ENCODE data around the gene ST3GAL3.

ST3GAL3 gene

DNA sequence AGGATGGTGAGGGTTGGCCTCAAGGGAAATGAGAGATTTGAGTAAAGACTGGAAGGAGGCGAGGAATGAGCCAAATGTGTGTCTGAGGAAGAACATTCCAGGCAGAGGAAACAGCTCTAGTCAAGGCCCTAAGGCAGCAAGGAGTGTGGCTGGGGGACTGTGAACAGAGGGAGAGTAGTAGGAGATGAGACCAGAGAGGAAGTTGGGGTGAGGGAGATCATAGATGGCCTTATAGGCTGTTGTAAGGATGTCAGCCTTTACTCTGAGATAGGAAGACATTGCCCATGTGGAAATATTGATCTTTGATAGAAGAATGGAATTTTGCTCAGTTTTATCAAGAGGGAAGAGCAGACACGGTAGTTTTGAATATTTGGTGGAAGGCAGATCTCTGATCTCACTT lies 171.1 kb downstream of the ST3GAL3 start:
- no peak for DNase-seq (ENCODE audit: low read depth, low spot score)

DNA sequence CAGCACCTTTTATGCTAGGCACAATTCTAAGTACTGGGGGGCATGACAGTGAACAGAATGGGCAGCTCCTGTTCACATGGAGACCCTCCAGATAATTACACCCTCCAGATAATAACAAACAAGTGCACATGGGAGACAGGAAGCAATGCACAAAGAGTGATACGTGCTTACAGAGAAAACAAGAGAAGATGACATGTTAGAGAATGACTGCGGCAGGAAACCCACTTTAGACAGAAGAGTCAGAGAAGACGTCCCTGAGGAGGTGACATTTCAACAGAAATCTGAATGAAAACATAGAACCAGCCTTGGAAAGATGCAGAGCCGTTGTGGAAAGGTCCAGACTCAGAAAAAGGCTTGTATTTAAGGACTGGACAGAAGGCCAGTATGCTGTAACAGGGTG lies 171.5 kb downstream of the ST3GAL3 start:
- DNase-seq (ENCODE audit: low read depth, low spot score): no peak

DNA sequence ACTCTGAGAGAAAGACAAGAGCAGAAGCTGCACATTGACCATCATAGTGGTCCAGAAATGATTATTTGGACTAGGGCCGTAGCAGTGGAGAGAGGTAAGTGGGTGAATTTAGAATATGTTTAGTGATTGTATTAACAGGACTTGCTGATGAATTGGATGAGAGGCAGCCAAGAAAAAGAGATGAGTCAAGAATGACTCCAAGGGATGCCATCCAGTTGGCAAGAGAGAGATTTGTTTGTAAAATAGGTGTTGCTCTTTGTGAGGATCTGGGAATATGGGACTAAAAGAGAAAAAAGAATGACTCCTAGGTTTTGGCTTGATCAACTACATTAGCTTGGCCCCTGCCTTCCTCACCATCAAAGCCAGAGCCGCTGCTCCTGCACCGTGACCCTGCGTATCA lies 172.1 kb downstream of the ST3GAL3 start:
- no peak for DNase-seq (ENCODE audit: low read depth, low spot score)

DNA sequence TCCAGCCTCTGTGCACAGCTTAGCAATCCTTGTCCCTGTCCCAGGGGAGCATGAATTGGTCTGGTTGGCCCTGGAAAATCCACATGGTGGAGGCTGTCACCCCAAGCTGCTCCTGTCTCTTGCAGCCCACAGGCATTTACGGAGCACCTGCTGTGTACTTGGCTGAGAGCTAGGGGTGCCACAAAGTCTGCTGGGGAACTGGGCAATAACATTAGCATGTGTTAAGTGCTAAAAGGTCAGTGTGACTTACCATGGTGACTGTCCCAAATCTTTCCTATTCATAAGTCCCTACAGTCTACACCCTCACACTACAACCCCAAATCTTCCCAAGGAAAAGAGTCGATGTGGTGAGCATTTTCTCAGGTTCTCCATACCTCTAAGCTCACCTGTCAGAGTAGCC lies 172.7 kb downstream of the ST3GAL3 start:
- no peak for DNase-seq (ENCODE audit: low read depth, low spot score)

DNA sequence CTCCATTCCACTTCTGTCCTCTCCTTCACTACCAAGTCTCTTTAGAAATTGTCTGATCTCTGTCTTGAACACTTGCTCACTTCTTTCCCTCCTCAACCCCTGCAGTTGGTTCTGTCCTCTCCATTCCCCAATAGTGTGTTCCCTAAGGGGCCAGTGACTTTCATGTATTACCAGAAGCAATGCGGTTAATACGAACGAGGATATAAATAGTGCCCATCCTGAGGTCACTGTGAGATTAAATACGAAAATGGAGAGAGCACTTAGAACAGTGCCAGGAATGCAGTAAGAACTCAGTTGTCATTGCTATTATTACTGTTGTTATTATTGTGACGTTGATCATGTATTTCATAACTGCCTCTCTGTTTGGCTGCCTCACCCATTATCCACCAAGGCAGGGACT lies 173.3 kb downstream of the ST3GAL3 start:
- no peak for DNase-seq (ENCODE audit: low read depth, low spot score)

DNA sequence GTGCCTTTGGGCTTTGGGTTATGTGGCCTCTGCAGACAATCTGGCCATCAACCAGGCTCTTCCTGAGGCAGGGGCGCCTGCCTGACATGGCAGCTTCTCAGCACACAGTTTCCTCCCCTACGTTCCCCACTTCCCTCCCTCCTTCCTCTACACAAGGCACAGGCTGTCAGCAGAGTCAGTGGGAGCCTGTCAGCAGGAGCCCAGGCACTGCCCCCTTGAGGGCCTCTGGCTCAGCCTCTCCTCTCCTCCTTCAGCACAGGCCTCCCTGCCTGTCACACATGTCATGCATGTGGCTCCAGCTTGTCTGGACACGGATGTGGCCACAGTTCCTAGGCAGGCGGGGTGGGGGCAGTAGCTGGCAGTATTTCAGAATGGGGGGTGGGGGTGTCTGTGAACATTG lies 174.1 kb downstream of the ST3GAL3 start:
- DNase-seq (ENCODE audit: low read depth, low spot score): no peak

DNA sequence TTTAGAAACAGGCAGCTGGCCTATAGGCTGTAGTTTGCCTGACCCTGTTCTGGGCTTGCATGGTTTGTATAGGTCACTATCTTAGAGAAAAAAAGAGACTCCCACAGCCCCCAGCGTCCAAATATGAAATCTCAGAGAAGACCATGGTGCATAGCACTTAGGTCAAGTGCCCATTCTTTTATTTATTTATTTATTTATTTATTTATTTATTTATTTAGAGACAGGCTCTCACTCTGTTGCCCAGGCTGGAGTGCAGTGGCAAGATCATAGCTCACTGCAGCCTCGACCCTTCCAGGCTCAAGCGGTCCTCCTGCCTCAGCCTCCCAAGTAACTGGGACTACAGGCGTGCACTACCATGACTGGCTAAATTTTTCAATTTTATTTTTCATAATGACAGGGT lies 175.4 kb downstream of the ST3GAL3 start:
- DNase-seq (ENCODE audit: low read depth, low spot score): no peak

DNA sequence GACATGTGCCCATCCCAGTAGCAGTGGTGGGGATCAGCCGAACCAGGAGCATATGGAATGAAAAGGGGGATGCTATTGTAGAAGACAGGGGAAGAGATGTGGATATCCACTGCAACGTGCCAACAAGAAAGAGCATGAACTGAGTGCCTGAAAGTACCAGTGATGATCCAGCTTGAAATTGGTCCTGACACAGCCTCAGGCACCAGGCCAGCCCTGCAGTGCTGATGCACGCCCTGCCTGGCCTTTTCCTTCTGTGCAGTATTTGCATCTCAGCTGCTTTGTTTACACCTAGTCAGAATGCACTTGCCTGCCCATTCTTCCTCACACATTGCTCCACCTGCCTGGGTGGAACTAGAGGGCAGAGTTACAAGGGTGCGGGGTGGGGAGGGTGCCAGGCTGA lies 176.0 kb downstream of the ST3GAL3 start:
- no peak for DNase-seq (ENCODE audit: low read depth, low spot score)

DNA sequence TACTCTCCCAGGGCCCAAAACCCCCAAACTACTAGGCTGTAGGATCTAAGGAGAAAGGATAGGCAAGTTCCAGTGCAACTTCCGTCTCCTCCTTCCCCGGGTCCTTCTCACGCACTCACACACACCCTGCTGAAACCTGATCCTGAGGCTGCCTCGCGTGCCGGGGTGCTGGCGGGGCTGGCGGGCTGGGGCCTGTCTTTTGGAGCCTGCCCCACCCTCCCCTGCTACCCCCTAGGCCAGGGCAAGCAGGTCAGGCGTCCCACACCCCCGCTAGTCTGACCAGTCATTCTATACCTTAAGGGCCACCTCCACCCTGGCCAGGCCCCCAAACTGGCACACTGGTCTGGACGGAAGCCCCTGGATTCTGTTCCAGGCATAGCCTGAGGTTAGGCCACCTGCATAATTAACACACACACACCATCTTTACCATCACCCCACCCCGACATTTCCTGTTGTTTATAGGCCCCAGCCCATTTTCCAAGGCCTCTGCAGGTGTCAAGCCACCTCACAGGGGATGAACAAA lies 178.0 kb downstream of the ST3GAL3 start:
- no peak for DNase-seq (ENCODE audit: low read depth, low spot score)

DNA sequence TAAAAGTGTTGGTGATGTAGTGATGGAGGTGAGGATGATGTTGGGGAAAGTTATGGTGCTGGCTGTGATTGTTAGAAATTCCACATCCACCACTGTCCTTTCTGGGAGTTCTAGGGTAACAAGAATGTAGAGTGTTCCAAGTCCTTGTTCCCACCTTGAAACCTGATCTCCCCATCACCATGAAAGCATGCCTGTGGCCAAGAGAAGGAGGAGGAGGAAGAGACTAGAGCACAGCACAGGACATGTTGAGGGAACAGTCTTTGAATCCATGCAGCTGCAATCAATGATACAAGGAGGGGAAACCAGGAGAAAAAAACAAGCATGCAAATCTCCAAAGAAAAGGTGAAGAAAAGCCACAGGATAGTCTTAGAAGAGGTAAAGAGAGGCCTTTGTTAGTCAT lies 180.4 kb downstream of the ST3GAL3 start:
- DNase-seq (ENCODE audit: low read depth, low spot score): no peak

DNA sequence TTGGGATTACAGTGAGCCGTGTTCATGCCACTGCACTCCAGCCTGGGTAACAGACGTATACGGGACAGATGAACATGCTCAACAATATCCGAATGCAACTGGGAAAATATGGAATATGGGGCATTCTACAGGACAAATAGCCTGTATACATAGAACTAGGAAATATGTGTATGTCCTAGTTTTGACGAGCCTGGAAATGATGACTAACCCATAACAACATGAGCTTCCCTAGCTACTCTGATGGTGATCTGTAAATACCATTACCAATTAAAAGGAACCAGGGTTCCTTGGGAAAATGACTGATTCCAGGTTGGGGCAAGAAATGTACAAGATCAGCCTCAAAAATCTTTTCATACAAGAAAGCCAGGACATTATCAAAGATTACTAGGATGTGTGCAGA lies 183.5 kb downstream of the ST3GAL3 start:
- no peak for DNase-seq (ENCODE audit: low read depth, low spot score)

DNA sequence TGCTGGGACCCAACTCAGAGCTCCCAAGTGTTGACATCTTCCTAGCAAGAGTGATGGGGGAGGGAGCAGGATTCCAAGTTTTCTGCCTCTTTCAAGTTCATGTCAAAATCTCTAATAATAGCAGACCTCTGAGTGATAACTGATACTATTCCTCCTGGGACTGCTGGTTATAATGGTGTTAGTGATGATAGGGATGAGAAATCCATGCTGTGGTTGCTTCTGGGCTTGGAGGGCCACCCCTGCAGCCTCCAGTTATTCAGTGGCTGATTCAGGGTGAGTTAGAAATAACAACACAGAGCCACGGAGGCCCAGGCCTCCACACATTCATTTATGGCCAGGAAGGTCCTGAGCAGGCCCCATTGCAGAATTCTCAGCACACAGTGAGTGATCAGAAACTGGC lies 185.7 kb downstream of the ST3GAL3 start:
- no peak for DNase-seq (ENCODE audit: low read depth, low spot score)

DNA sequence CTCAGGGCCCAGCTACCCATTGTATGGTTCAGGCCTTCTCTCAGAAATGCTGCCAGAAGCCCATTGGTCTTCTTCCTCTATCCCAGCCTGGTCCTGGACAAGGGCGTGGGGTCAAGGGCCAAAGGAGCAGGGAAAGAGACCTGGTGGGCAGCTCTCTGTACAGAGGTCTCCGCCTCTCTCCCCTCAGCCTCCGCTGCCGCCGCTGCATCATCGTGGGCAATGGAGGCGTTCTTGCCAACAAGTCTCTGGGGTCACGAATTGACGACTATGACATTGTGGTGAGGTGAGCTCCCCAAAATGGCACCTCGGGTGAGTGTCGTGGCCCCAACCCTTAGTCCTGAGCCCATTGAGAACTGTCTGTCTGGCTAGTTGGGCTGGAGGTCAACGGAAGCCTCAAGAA lies 191.6 kb downstream of the ST3GAL3 start:
- no peak for DNase-seq (ENCODE audit: low read depth, low spot score)

DNA sequence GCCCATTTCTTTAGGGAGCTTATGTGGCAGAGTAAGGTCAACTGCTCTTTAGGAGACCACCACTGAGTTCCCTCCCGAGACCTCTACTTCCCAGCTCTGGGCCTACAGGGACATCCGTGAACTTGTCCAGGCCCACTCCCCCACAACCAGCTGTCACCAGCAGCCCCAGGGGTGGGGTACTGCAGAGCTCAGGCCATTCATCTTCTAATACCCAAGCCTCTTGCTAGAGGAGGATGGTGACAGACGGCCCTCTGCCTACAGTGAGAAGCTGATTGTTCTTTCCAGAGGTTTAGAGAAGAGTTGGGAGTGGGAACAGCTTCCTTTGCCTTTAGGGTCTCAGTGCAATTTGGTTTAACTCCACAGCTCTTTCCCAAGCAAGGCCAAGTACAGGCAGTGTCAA lies 193.1 kb downstream of the ST3GAL3 start:
- DNase-seq (ENCODE audit: low read depth, low spot score): no peak

DNA sequence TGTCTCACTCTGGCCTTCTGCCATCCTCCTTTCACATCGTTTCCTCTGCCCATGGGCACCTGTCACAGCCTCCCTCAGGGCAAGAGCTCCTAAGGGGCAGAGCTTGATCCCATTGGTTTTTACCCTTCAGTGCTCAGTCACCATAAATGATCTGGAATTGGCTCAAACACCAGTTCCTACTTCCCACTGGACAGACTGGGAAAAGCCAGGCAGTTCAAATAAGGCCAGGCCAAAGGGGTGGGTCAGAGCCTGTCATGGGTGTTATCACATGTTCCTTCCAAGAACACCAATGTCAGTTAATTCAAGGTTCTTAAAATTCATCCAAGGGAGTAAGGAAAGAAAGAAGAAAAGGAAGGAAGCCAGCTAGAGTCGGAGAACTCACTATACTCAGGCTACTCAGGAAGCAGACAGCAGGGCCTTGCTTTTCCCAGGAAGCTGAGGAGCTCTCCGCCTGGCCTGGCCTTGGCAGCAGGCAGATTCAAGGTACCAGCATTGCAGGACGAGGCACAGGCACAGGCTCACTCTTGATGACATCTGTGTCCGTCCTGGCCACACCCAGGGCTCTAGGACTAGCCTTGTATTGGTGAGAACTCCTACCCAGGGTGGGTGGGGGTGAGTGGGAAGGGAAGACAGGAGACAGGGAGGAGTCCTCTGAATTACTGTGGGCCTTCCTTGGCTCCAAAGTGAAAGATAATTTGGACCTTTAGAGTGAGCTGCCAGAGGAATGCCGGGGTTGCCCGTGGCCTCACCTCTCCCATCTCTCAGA lies 194.0 kb downstream of the ST3GAL3 start:
- no peak for DNase-seq (ENCODE audit: low read depth, low spot score)

DNA sequence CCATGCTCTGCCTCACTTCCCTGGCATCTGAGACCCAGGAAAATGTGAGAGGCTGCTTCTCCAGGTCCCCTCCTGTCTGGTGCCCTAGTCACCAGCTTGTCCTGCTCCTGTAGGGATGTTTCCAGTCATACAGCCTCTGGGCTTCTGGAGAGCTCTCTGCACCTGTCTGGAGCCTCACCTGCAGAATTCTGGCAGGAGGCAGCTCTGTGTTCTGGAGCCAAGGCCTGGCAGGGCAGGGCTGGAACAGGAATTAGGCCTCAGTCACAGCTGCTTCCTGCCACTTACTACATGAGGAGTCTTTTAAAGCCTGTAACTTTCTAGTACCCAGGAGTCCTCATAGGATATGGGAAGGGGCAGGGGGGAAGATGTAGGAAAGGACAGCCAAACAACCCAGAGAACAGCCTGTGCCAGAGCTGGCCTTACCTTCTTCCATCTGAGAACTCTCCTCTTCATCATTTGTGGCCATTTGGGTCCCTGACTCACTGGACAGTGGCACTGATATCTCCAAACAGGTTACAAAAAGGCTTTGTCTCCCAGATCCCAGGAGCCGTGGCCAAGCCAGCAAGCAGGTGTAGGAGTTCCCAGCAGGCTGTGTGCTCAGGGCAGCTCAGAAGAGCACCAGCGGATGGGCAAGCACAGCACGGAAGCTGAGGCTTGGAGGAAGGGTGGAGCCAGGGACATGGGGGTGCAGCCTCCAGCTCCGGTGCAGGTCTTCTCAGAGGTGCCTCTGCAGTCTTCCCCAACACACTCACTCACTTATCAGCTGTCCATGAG lies 194.9 kb downstream of the ST3GAL3 start:
- DNase-seq (ENCODE audit: low read depth, low spot score): no peak

DNA sequence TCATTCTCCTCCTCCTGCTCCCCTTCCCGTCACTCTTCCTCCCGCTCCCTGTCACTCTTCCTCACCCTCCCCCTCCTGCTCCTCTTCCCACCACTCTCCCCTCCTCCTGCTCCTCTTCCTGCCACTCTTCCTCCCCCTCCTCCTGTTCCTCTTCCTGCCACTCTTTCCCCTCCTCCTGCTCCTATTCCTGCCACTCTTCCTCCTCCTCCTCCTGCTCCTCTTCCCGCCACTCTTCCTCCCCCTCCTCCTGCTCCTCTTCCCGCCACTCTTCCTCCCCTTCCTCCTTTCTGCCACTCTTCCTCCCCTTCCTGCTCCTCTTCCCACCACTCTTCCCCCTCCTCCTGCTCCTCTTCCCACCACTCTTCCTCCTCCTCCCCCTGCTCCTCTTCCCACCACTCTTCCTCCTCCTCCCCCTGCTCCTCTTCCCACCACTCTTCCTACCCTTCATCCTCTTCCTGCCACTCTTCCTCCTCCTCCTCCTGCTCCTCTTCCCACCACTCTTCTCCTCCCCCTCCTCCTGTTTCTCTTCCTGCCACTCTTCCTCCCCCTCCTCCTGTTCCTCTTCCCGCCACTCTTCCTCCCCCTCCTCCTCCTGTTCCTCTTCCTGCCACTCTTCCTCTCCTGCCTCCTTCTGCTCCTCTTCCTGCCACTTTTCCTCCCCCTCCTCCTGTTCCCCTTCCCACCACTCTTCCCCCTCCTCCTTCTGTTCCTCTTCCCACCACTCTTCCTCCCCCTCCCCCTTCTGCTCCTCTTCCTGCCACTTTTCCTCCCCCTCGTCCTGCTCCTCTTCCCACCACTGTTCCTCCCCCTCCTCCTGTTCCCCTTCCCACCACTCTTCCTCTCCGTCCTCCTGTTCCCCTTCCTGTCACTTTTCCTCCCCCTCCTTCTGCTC lies 197.6 kb downstream of the ST3GAL3 start:
- DNase-seq (ENCODE audit: low read depth, low spot score): no peak

DNA sequence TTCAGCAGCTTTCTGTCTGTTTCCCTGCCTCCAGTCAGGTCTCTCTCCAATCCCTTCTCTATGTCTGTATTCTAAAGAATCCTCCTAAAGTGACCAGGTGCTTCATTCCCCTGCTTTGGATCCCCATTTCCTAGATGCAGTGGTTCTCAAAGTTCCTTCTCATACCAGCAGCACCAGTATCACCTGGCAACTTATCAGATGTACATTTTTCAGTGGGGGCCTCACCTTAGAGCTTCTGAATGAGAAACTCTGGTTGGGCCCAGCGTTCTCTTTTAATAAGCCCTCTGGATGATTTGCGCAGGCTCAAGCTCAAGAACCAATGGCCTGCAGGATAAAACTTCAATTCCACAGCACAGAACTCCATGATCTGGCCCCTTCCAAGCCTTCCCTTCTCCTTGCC lies 200.9 kb downstream of the ST3GAL3 start:
- DNase-seq (ENCODE audit: low read depth, low spot score): no peak

DNA sequence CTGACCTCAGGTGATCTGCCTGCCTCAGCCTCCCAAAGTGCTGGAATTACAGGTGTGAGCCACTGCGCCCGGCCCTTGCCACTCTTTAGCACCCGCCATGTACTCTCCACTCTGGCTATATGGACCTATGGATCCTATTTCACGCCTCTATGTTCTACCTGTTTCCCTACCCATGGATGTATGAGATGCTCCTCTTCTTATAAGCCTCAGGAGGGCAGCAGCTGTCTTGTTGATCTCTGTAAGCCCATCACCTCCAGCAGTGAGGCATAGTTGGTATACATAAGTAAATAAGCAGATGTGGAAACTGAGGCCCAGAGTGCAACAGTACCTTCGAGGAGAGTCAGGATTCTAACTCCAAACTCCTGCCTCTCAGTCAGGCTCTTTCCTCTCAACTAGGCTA lies 201.5 kb downstream of the ST3GAL3 start:
- DNase-seq (ENCODE audit: low read depth, low spot score): no peak

DNA sequence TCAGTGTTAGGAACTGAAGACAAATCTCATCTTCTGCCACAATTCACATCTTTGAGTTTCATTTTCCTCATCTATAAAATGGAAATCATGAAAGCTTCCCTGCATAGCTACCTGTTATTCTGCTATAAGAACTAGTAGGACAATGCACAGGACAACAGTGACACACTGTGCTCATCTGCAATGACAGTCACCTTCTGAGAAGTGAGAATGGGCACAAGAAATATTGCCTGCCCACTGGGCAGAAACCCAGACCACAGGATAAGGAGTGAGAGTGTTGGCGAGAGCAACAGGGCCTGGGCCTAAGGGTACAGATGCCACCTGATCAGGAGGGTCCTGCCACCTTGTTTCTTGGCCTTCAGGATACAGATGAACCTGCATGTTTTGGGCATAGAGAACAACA lies 203.0 kb downstream of the ST3GAL3 start:
- DNase-seq (ENCODE audit: low read depth, low spot score): no peak

DNA sequence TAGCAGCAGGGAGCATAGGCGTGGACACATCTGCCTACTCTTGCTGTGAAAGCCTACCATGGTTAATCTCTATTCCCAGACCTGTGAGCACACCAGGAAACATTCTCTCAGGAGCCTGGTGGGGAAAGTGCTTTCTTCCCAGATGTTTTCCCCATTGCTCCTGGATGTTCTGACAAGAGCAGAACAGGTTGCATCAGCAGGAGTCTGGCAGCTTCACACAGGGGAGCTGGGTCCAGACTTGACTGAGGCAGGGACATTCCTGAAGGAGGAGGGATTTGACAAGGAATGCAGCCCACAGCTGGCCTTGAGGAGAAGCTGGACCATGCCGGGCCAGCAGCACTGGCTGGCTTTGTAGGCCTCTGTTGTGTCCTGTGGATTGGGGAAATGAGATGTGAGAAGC lies 205.3 kb downstream of the ST3GAL3 start:
- no peak for DNase-seq (ENCODE audit: low read depth, low spot score)

DNA sequence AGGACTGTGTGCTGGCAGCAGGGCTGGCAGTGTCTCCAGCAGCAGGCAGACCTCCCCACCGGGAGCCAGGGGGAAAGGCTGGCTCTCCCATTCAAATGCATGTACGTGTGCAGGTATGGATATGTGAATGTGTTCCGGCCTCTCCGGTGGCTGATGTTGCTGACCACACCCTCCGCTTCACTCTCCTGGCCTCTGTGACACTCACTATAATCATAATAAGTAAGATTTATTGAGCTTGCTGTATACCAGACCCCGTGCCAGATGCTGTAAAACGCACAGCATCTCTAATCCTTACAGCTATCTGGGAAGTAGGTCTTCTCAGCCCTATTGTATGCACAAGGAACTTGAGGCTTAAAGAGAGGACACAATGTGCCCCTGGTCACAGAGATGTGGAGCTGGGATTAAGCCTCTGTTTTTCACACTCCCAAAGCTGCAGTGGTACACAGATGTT lies 205.7 kb downstream of the ST3GAL3 start:
- no peak for DNase-seq (ENCODE audit: low read depth, low spot score)
